Muscle layer of colon (tissue), 2 donors: ENCODE data around the gene RAI1.
"Not testable (repeated sequence)": the region's sequence is repeated elsewhere in the genome, so short reads cannot be mapped to it uniquely, and the experiment has no call there.

Experiments
- H3K27ac ChIP-seq: one replicate; pipeline ENCODE4 v1.7.0; 2013; ENCODE audit warnings: low read depth, mild to moderate bottlenecking, low read length, moderate library complexity
- H3K27me3 ChIP-seq, 2 donors: one replicate each; pipeline ENCODE4 v1.7.0; 2013; ENCODE audit warnings: low read length in 2 of 2, mild to moderate bottlenecking in 2 of 2; ENCODE audit not compliant: insufficient read depth in 2 of 2, control insufficient read depth in 1 of 2
- H3K36me3 ChIP-seq: one replicate; pipeline ENCODE4 v1.7.0; 2013; ENCODE audit warnings: mild to moderate bottlenecking, low read length; ENCODE audit not compliant: insufficient read depth
- H3K4me1 ChIP-seq: one replicate; pipeline ENCODE4 v1.7.0; 2013; ENCODE audit warnings: mild to moderate bottlenecking, low read length; ENCODE audit not compliant: insufficient read depth
- H3K4me3 ChIP-seq, 2 donors: one replicate each; pipeline ENCODE4 v1.7.0; 2013; ENCODE audit warnings: low read length in 2 of 2, low read depth in 1 of 2, mild to moderate bottlenecking in 1 of 2, moderate library complexity in 1 of 2
- H3K9ac ChIP-seq: one replicate; pipeline ENCODE4 v1.7.0; 2013; ENCODE audit warnings: low read length
- H3K9me3 ChIP-seq: one replicate; pipeline ENCODE4 v1.7.0; 2013; ENCODE audit warnings: mild to moderate bottlenecking, low read length
- donor health status: abdominal sarcoma.
- donor health status: Adenocarcinoma of cecum.

The RAI1 gene

DNA sequence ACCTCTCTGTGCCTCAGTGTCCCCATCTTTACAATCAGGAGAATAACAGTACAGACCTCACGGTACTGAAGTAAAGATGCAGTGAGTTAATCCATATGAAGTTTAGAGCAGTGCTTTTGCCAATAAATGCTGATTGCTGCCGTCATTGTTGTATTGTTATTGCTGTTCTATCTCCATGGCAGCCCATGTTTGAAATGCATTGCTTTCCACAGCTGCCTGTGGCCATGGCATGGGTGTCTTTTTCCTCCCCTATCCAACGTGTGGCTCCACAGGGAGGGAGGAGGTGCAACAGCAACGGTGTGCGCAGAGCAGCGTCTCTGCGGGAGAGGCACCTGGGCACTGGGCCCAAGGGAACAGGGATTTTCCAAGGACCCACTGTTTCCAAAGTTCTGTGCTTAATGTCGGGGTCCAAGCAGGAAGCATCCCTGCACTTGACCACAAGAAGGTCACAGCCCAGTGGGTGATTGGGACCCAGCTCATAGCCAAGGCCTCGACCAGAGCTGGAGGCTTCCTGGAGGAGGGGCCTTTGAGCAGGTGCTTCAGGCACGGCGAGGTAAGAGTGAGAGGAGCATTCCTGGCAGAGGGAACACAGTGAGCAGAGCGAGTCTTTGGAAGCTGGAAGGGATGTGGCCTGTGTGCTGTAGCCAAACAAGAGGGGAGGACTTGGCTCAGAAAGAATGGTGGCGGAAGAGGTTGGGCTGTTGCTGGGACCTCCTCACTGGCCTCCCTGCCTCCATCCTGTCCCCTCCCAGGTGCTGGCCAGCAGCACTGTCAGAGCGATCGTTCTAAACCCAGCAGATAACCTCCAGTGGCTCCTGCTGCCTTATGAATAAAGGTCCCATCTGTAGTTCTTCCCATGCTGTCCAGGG, 3.9 kb downstream of the RAI1 start:
- no peaks in the 10 kb centered on the region for H3K36me3 ChIP-seq
- H3K4me1 ChIP-seq, result peaks cover 44% of the 10 kb centered on the region
- peak overlapping the region in 1 of 2 donors; percentile 19 for H3K4me3 ChIP-seq
- H3K27ac ChIP-seq, result peak overlapping the region; percentile 64
- no peaks in the 10 kb centered on the region for H3K27me3 ChIP-seq
- peak overlapping the region; percentile 38 for H3K9ac ChIP-seq
- H3K9me3 ChIP-seq, result no peaks in the 10 kb centered on the region

DNA sequence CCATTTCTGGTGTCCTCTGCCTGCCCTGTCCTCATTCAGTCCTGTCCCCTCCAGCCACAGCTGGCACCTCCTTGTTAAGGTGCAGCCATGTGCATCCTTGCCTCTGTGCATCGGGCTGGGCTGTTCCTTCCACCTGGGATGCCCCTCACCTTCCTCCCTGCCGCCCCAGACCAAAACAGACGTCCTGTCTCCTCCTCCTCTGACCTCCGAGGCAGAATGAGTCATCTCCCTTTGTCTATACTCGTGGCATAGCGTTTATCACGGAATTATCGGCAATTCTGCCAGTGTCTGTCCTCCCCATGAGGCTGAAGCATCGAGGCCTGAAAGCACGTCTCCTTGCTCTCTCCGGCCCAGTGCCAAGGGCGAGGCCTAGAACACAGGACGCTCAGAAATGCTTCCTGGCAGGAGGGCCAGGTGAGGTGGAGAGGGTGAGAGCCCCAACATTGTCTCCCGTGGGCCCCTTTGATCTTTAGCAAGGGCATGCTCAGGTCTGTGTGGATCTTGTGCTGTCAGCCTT, 4.6 kb downstream of the RAI1 start:
- no peaks in the 10 kb centered on the region for H3K9me3 ChIP-seq
- H3K36me3 ChIP-seq, result no peaks in the 10 kb centered on the region
- peak overlapping the region; percentile 38 for H3K9ac ChIP-seq
- peak overlapping the region in 1 of 2 donors; percentile 19 for H3K4me3 ChIP-seq
- H3K4me1 ChIP-seq, result peaks cover 42% of the 10 kb centered on the region
- no peaks in the 10 kb centered on the region for H3K27me3 ChIP-seq
- peak overlapping the region; percentile 64 for H3K27ac ChIP-seq

DNA sequence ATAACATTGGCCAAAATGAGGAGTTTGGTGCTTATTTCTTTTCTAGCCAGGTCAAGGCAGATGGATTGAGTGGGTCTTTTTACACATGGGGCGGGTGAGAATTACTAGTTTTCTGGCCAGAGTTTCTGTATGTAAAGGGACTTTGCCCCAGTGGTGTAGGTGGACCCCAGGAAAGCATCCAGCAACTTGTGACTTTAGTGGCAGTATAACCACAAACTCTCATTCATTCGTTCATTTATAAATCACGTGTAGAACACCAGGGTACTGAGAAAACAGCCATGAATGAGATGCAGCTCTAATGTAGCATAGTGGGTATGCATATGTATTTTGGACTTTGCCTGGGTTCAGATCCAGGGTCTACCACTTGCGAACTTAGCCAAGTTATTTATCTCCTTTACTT, 8.1 kb downstream of the RAI1 start:
- H3K9ac ChIP-seq, result no peak overlapping the region
- no peak overlapping the region for H3K27ac ChIP-seq
- no peak overlapping the region for H3K4me3 ChIP-seq
- H3K9me3 ChIP-seq, result no peaks in the 10 kb centered on the region
- peaks cover 45% of the 10 kb centered on the region for H3K4me1 ChIP-seq
- H3K27me3 ChIP-seq, result no peaks in the 10 kb centered on the region
- H3K36me3 ChIP-seq, result no peaks in the 10 kb centered on the region

DNA sequence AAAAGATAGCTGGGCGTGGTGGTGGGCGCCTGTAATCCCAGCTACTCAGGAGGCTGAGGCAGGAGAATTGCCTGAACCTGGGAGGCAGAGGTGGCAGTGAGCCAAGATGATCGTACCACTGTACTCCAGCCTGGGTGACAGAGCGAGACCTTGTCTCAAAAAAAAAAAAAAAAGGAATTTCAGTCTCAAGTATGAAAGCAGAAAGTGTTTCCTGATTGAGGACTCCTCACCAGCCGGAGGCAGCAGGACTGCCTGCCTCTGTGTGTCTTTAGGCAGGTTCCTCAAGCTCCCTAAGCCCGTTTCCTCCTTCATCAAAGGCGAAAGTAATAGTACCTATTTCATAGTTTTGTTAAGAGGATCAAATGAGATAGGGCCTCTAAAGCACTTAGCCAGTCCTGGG, 9.0 kb downstream of the RAI1 start:
- not testable (repeated sequence) for H3K4me3 ChIP-seq, H3K27ac ChIP-seq, H3K36me3 ChIP-seq, H3K9ac ChIP-seq, H3K27me3 ChIP-seq, H3K9me3 ChIP-seq
- peaks cover 38% of the 10 kb centered on the region for H3K4me1 ChIP-seq

DNA sequence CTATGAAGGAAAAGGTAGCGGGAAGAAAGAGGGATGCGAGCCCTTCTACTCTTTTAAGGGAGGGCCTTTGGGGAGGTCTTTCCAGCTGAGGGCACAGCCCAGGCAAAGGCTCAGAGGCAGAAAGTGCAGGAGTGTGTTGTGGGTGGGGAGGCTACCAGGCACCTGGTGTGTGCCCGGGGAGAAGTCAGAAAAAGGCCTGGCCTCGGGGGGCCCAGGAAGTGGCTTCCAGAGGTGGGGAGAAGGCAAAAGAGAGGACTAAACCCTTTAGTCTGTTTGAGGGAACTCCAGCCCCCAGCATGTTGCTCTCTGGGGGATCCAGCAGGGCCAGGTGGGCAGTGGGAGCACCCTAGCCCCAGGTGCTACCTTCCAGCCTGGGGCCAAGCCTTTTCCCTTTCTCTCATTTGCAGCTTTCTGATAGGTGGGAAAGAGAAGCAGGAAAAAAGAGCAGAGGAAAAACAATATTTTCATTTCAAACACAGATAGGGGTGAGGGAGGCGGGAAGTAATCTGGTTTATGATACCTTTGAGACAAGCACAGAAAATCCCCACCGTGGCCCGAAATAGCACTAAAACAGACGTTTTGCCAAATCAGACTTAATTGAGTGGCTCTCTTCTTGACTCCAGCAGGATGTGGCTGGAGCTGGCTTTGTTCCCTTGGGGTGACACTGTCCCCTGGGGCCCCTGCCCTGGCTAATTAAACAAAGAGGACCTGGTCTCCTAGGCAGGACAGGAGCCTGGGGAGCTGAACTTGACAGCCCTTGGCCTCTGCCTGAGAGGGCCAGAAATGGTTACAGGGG, 10.4 kb downstream of the RAI1 start:
- H3K27ac ChIP-seq, result no peak overlapping the region
- H3K9ac ChIP-seq, result no peak overlapping the region
- H3K4me3 ChIP-seq, result no peak overlapping the region
- H3K36me3 ChIP-seq, result no peaks in the 10 kb centered on the region
- no peaks in the 10 kb centered on the region for H3K9me3 ChIP-seq
- H3K27me3 ChIP-seq, result no peaks in the 10 kb centered on the region
- peaks cover 39% of the 10 kb centered on the region for H3K4me1 ChIP-seq

DNA sequence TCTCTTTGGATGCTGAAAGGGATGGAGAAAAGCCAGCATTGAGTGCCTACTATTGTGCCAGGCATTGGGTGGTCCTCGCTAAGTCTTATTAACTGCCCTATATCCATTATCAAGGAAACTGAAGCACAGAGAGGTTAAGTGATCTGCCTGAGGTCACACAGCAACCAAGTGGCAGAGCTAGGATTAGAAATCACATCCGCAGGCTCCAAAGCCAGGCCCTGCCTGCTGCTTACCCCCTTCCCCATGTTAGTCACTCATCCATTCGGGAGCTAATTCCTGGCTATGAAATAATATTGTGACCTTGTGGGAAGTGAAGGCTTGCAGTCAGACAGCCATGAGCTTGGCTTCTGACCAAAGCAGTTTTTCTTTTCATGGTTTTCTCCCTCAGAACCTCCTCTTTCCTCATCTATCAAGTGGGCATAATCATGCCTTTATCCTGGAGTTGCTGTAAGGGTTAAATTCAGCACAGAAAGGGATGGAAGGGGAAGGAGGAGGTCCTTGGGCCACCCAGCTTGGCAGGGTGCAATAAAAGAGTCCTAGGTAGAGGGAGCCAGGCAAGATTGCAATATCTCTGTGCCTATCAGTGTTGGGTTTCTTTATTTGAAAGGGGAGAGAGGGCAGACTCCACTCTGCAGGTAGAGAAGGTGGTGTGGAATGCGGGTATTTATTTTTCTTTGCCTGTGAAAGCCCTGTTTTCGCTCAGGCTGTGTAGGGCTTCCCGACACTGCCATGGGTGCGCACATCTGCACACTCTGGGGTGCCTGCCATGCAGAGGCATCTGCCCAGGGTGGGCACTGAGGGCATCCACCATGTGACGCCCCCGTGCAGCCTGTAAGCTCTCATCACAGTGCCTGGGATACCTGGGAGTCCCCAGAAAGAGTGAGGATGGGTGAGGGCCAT, 11.3 kb downstream of the RAI1 start:
- H3K9me3 ChIP-seq, result no peaks in the 10 kb centered on the region
- H3K4me3 ChIP-seq, result no peak overlapping the region
- no peaks in the 10 kb centered on the region for H3K36me3 ChIP-seq
- peaks cover 41% of the 10 kb centered on the region for H3K4me1 ChIP-seq
- no peak overlapping the region for H3K27ac ChIP-seq
- no peak overlapping the region for H3K9ac ChIP-seq
- no peaks in the 10 kb centered on the region for H3K27me3 ChIP-seq

DNA sequence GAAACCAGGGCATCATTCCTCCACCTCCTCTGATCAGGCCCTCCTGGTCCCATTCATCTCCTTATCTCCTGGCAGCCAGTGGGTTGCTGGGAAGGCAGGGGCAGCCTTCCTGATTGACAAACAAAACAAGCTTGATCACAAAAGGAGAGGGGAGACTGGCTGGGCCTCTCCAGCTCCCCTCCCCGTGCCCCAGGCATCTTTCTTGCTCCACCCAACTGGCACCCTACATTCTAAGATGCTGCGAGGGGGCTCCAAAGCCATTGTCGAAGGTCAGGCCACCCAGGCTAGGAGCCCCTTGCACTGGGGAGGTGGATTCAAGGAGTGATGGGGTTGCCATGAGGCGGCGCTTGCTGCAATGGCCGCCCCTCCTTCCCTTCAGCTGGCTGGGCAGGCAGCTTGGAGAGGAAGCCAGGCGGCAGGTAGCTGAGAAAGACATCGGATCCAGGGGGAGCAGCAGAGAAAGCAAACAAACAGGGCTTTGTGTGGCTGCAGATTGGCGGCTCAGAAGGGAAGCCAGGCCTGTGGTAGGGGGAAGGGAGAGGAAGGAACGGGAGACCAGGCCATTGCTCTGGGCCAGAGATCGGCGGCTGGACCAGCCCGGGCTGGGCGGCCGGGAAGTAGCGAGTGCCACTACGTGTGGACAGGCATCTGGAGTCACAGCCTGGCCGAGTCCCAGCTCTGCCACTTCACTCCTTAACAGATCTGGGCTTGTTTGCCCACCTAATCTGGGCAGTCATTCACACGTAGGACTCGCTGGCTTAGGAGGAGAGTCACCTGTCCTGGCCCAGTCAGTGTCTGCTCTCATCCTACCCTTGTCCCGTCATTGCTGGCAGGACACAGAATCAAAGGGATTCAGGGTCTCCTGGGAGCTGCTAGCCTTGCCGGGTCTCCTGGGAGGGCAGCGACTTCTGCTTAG, 12.3 kb downstream of the RAI1 start:
- H3K4me3 ChIP-seq, result peak overlapping the region; percentile 37 to 55
- H3K4me1 ChIP-seq, result peaks cover 50% of the 10 kb centered on the region
- peak overlapping the region; percentile 87 for H3K27ac ChIP-seq
- H3K27me3 ChIP-seq, result no peaks in the 10 kb centered on the region
- no peaks in the 10 kb centered on the region for H3K36me3 ChIP-seq
- H3K9ac ChIP-seq, result peak overlapping the region; percentile 42
- H3K9me3 ChIP-seq, result no peaks in the 10 kb centered on the region

DNA sequence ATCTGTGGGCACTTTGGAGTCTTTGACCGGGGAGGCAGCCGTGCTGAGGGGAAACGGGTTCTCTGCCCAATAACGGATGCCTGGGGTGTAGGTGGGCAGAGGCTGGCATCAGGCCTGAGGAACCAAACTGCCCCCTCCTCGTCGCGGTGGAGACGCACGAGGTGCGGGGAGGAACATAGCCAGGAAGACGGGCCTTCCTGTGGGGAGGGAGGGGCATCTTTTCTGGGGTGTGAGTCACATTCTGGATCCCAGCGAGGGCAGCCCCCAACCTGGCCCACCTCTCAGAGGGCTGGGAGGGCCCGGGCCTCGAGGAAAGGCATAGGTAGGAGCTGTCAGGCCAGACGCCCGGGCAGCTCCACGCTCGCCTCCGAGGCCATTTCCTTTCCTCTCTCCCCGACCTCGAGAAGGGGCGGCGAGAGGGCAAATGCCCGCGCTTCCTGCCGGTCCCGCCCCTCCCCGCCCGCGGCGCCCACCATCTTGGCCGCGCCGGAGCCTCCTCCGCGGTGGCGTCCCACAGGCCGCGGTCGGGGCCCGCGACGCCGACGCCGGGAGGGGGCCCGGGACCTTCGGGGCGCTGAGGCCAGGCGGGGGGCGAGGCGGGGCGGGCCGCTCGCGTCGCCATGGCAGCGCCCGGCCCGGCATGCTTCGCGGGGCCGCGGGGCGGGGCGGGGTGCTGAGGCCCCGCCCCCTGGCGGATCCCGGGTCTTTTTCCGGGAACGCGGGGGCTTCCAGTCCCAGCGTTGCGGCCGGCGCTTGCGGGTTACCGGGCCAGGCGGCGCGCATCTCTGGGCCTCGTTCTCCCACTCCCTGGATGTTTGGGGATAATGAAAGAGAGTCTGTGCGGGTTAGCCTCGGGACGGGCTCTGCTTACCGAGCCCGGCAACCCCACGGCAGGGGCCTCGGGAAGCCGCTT, 13.2 kb downstream of the RAI1 start:
- Histone ChIP-seq H3K36me3 (no peaks in the 10 kb centered on the region), H3K9ac (peak overlapping the region; percentile 52), H3K4me3 (peak overlapping the region; percentile 55 to 64), H3K9me3 (no peaks in the 10 kb centered on the region), H3K4me1 (peaks cover 59% of the 10 kb centered on the region), H3K27ac (peak overlapping the region; percentile 95), H3K27me3 (no peaks in the 10 kb centered on the region)

DNA sequence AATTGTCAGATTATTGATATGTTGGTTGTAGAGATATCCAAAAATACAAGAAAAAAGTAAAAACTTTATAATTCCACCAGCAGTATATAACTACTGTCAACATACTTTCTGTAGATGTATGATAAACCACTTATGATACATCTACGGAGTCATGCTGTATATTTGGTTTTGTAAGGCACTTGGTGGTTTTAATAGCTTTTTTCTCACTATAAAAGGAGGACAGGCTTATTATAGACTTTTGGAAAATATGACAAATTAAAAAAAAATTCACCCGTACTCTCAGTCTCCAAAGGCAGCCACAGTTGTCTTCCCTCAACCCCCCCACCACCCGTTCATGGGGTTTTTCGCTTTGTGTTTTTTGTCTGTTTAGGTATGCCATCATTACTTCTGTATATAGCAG, 14.8 kb downstream of the RAI1 start:
- Histone ChIP-seq H3K9ac (no peak overlapping the region), H3K9me3 (no peaks in the 10 kb centered on the region), H3K36me3 (no peaks in the 10 kb centered on the region), H3K4me3 (no peak overlapping the region), H3K4me1 (peaks cover 71% of the 10 kb centered on the region), H3K27me3 (no peaks in the 10 kb centered on the region), H3K27ac (peak overlapping the region; percentile 95)
